ENCODE measurements around the gene ODC1.

The ODC1 gene

GRCh38 chr2:10415048-10415447 lies 33.1 kb downstream of the ODC1 start:
- no peak for DNase-seq (ENCODE audit: low read depth in 2 of 2)

GRCh38 chr2:10414591-10414990 lies 33.5 kb downstream of the ODC1 start:
- no peak for DNase-seq (ENCODE audit: low read depth in 2 of 2)

GRCh38 chr2:10413991-10414451 lies 34.1 kb downstream of the ODC1 start:
- no peak for DNase-seq (ENCODE audit: low read depth in 2 of 2)

GRCh38 chr2:10413503-10413902 lies 34.6 kb downstream of the ODC1 start:
- DNase-seq (ENCODE audit: low read depth in 2 of 2) = no peak

- no peak for DNase-seq (ENCODE audit: low read depth in 2 of 2)
These were observed 35.7 kb downstream of the ODC1 start for GRCh38 chr2:10412380-10412779.

- no peak for DNase-seq (ENCODE audit: low read depth in 2 of 2)
These were observed 36.6 kb downstream of the ODC1 start for GRCh38 chr2:10411557-10411956.

GRCh38 chr2:10410823-10411437 lies 37.2 kb downstream of the ODC1 start:
- DNase-seq (ENCODE audit: low read depth in 2 of 2) = no peak

- DNase-seq (ENCODE audit: low read depth in 2 of 2) = no peak
These were observed 37.9 kb downstream of the ODC1 start for GRCh38 chr2:10410001-10410822.

GRCh38 chr2:10408649-10409579 lies 39.2 kb downstream of the ODC1 start:
- DNase-seq (ENCODE audit: low read depth in 2 of 2) = peak; percentile 75 to 77

GRCh38 chr2:10407841-10408648 lies 40.1 kb downstream of the ODC1 start:
- peak; percentile 31 to 39 for DNase-seq (ENCODE audit: low read depth in 2 of 2)

GRCh38 chr2:10407432-10407831 lies 40.7 kb downstream of the ODC1 start:
- no peak for DNase-seq (ENCODE audit: low read depth in 2 of 2)

GRCh38 chr2:10406491-10407188 lies 41.5 kb downstream of the ODC1 start:
- DNase-seq (ENCODE audit: low read depth in 2 of 2) = no peak

- no peak for DNase-seq (ENCODE audit: low read depth in 2 of 2)
These were observed 42.1 kb downstream of the ODC1 start for GRCh38 chr2:10406016-10406415.

- no peak for DNase-seq (ENCODE audit: low read depth in 2 of 2)
These were observed 42.7 kb downstream of the ODC1 start for GRCh38 chr2:10405448-10405847.

- DNase-seq (ENCODE audit: low read depth in 2 of 2) = no peak
These were observed 43.6 kb downstream of the ODC1 start for GRCh38 chr2:10404324-10405143.

- DNase-seq (ENCODE audit: low read depth in 2 of 2) = no peak
These were observed 45.4 kb downstream of the ODC1 start for GRCh38 chr2:10402653-10403215.

GRCh38 chr2:10402062-10402585 lies 46.0 kb downstream of the ODC1 start:
- DNase-seq (ENCODE audit: low read depth in 2 of 2) = no peak

GRCh38 chr2:10400978-10401951 lies 46.9 kb downstream of the ODC1 start:
- no peak for DNase-seq (ENCODE audit: low read depth in 2 of 2)
